ENCODE results near the gene TXNDC9.
"Not testable (repeated sequence)": the region's sequence is repeated elsewhere in the genome, so short reads cannot be mapped to it uniquely, and the experiment has no call there.

TXNDC9 gene

GRCh38 chr2:99335911-99336803 is at the start of gene TXNDC9:
TSS of gene TXNDC9 (minus strand) at chr2:99336333. CDS start at chr2:99333210, 3,123 bp downstream.
- DNase-seq = peak; percentile 99

DNA sequence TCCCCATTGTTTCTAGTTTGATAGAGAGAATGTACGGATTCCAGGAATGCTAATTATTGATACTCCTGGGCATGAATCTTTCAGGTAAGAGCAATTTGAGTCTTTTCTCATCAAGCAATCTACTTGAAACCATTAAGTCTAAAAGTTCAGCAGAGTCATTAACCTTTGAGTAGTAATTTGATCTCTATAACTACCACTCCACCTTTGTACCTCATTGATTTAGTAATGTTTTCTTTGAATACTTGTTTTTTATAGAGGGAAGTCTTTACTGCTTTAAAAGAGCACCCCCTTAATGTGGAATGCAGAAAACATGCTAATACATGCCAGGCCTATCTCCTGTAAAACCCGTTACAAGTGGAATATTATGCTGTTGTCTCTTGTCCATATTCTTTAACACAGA is 46.0 kb upstream of the TXNDC9 start:
- no peak for DNase-seq

GRCh38 chr2:99380376-99381010 is 44.4 kb upstream of the TXNDC9 start:
- DNase-seq = no peak

DNA sequence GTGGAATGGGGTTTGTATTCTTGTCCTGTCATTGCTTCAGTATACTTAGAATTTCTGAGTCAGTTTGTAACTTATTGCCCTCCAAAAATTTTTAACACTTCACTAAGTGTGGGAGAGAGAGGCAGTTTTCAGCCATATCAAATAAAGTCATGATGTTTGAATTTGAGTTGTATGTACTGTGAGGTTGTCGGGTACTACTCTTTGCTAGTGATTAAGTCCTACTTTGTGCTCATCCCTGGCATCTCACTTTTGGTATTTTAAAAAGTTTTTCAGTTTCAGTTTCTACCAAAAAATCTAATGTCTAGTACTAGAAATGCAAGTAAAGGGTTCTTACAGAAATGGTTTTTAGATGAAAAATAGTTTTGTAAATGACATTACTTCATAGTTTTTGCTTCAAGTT is 41.7 kb upstream of the TXNDC9 start:
- DNase-seq = no peak

GRCh38 chr2:99376254-99376864 is 40.2 kb upstream of the TXNDC9 start:
- no peak for DNase-seq

- DNase-seq = no peak
These were observed 38.6 kb upstream of the TXNDC9 start for GRCh38 chr2:99374747-99375146.

- DNase-seq = no peak
These were observed 37.0 kb upstream of the TXNDC9 start for GRCh38 chr2:99373144-99373543.

DNA sequence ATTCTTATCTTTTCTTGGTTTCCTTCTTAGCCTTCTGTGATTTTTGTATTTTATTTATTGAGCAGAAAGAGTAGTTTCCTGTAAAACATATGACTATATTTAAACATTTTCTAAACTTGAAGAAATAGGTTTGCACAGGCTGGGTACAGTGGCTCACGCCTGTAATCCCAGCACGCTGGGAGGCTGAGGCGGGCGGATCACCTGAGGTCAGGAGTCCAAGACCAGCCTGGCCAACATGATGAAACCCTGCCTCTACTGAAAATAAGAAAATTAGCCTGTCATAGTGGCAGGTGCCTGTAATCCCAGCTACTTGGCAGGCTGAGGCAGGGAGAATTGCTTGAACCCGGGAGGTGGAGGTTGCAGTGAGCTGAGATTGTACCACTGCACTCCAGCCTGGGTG is 32.7 kb upstream of the TXNDC9 start:
- DNase-seq = not testable (repeated sequence)

DNA sequence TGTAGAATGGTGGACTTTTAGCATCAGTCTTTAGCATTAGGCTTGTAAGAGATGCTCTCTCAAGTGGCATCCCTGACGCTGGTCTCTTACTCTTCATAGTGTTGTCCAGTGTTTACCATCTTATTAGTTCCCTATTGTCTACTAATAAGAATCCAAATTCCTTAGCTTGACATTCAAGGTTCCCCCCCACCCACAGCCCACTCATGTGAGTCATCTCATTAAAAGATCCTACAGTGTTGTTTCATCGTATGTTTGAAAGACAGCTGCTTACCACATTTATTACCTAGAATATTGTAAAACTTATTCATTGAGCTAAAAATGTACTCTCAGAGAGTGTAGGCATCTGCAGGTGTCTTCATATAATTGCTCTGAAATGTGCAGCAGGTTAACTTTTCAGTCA is 29.5 kb upstream of the TXNDC9 start:
- no peak for DNase-seq

- DNase-seq = no peak
These were observed 20.7 kb upstream of the TXNDC9 start for GRCh38 chr2:99356853-99357252.

- not testable (repeated sequence) for DNase-seq
These were observed 18.7 kb upstream of the TXNDC9 start for GRCh38 chr2:99354825-99355224.

- DNase-seq = no peak
These were observed 17.9 kb upstream of the TXNDC9 start for GRCh38 chr2:99354070-99354469.

DNA sequence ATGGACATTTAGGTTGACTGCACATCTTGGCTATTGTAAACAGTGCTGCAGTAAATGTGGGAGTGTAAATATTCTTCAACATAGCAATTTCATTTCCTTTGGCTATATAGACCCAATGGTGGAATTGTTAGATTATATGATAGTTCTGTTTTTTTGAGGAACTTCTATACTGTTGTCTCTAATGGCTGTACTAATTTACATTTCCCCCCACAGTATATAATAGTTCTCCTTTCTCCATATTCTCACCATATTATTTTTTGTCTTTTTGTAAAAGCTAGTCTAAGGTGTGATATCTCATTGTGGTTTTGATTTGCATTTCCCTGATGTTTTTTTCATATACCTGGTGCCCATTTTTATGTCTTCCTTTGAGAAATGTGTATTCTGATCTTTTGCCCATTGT is 14.1 kb upstream of the TXNDC9 start:
- no peak for DNase-seq

DNA sequence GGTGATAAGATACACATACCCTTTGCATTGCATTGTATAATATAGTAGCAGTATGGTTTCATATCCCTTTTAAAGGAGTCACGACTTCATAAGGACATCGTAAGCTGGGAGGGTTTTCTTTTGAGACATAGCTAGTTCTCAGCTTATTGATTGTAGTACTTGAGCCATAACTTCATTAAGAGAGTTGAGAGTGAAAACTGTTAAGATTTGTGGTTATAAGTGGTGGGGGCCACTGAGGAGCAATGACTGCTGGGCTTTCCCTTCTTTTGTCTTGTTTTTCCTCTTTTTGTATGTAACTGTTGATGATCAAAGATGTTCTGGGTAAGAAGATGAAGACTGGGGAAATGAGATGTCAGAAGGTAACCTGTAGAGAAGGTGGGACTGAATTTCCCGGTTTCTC is 12.0 kb upstream of the TXNDC9 start:
- no peak for DNase-seq

- DNase-seq = no peak
These were observed 10.1 kb upstream of the TXNDC9 start for GRCh38 chr2:99346218-99346617.

- not testable (repeated sequence) for DNase-seq
These were observed 9.3 kb upstream of the TXNDC9 start for GRCh38 chr2:99345446-99345845.

GRCh38 chr2:99342536-99342935 is 6.4 kb upstream of the TXNDC9 start:
- DNase-seq = no peak

DNA sequence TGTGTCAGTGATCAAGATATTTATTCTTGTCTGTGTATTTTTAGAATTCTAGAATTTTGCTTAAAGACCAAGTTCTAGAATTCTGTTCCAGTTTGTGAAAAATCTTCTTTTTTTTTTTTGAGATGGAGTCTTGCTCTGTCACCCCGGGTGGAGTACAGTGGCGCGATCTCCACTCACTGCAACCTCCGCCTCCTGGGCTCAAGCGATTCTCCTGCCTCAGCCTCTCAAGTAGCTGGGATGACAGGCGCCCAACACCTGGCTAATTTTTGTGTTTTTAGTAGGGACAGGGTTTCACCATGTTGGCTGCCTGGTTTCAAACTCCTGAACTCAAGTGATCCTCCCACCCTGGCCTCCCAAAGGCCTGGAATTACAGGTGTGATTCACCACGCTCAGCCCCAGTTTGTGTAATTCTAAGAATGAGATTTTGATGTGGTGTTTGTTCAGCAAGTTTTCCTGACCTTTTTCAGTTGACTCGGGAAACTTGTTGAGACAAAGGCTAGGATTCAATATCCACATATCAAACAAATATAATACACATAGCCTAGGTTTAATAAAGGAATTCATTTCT is 4.6 kb upstream of the TXNDC9 start:
- no peak for DNase-seq

GRCh38 chr2:99338029-99338585 is 2.0 kb upstream of the TXNDC9 start:
- DNase-seq = no peak

GRCh38 chr2:99337113-99338028 is 1.2 kb upstream of the TXNDC9 start, which contains the start of gene EIF5B:
TSS of gene EIF5B (plus strand) at chr2:99337389. CDS start at chr2:99337555, 166 bp downstream.
- DNase-seq = peak; percentile 96

GRCh38 chr2:99336804-99337112 is 625 bp upstream of the TXNDC9 start:
- no peak for DNase-seq

DNA sequence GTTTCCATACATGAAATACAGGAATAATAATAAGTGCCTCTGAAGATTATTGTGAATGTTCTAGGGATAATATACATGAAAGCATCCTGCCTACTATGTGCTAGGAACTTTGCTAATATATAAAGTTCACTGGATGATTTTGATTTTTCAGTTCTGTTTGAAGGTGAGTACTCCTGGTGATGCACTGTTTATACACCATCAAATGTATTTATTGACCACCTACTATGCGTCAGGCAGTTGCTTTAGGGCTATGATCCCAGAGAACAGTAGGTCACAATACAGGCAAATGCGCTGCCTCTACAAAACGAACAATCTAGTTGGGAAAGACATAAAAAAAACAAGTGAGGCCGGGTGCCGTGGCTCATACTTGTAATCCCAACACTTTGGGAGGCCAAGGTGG is 10.7 kb downstream of the TXNDC9 start:
- no peak for DNase-seq

Data from NCI-H774 (cell line).